ENCODE measurements around the gene CAPN1. TPM values are rescaled to one million over a fixed set of nuclear protein-coding genes. Genes with fewer than 3 reads are reported as not detected.
"Not testable (repeated sequence)": the region's sequence is repeated elsewhere in the genome, so short reads cannot be mapped to it uniquely, and the experiment has no call there.

Gene CAPN1
- polyA plus RNA-seq, 1 donor = 106 TPM

- DNase-seq; H3K36me3 ChIP-seq (ENCODE audit: control insufficient read depth, insufficient read depth, low read length); H3K4me3 ChIP-seq (ENCODE audit: low read length); H3K4me1 ChIP-seq (ENCODE audit: control insufficient read depth, insufficient read depth, low read length); H3K27me3 ChIP-seq (ENCODE audit: control insufficient read depth, insufficient read depth, low read length); H3K27ac ChIP-seq (ENCODE audit: low read length); H3K9me3 ChIP-seq (ENCODE audit: control insufficient read depth, low read depth, low read length): not testable (repeated sequence)
- no CpG with 5 or more reads among the region's 6 CpGs for WGBS (ENCODE audit: insufficient coverage, low lambda C conversion rate)
These were observed 56.6 kb downstream of the CAPN1 start for GRCh38 chr11:65238302-65238701.

- DNase-seq = no peak
- H3K4me1 ChIP-seq (ENCODE audit: control insufficient read depth, insufficient read depth, low read length) = peaks cover 3% of the 10 kb centered on the region
- no peaks in the 10 kb centered on the region for H3K9me3 ChIP-seq (ENCODE audit: control insufficient read depth, low read depth, low read length)
- H3K27me3 ChIP-seq (ENCODE audit: control insufficient read depth, insufficient read depth, low read length) = no peaks in the 10 kb centered on the region
- H3K27ac ChIP-seq (ENCODE audit: low read length) = no peak overlapping the region
- no peaks in the 10 kb centered on the region for H3K36me3 ChIP-seq (ENCODE audit: control insufficient read depth, insufficient read depth, low read length)
- 0% methylated on average over 1 of the region's 5 CpGs for WGBS (ENCODE audit: insufficient coverage, low lambda C conversion rate)
- no peak overlapping the region for H3K4me3 ChIP-seq (ENCODE audit: low read length)
These were observed 59.4 kb downstream of the CAPN1 start for GRCh38 chr11:65241134-65241533.

- H3K9me3 ChIP-seq (ENCODE audit: control insufficient read depth, low read depth, low read length) = no peaks in the 10 kb centered on the region
- DNase-seq = no peak
These were observed 60.0 kb downstream of the CAPN1 start for GRCh38 chr11:65241692-65242091.

GRCh38 chr11:65242389-65242788 is 60.7 kb downstream of the CAPN1 start:
- H3K4me1 ChIP-seq (ENCODE audit: control insufficient read depth, insufficient read depth, low read length) = peaks cover 7% of the 10 kb centered on the region
- H3K27ac ChIP-seq (ENCODE audit: low read length) = no peak overlapping the region
- no peaks in the 10 kb centered on the region for H3K36me3 ChIP-seq (ENCODE audit: control insufficient read depth, insufficient read depth, low read length)
- no peak for DNase-seq
- no peak overlapping the region for H3K4me3 ChIP-seq (ENCODE audit: low read length)
- H3K27me3 ChIP-seq (ENCODE audit: control insufficient read depth, insufficient read depth, low read length) = no peaks in the 10 kb centered on the region
- 60% methylated on average over 1 of the region's 6 CpGs for WGBS (ENCODE audit: insufficient coverage, low lambda C conversion rate)
- H3K9me3 ChIP-seq (ENCODE audit: control insufficient read depth, low read depth, low read length) = no peaks in the 10 kb centered on the region

More at GRCh38 chr11:65241692-65242091, 60.0 kb downstream of the CAPN1 start:
- Histone ChIP-seq H3K36me3 (ENCODE audit: control insufficient read depth, insufficient read depth, low read length) (no peaks in the 10 kb centered on the region), H3K27me3 (ENCODE audit: control insufficient read depth, insufficient read depth, low read length) (no peaks in the 10 kb centered on the region), H3K27ac (ENCODE audit: low read length) (no peak overlapping the region), H3K4me3 (ENCODE audit: low read length) (no peak overlapping the region), H3K4me1 (ENCODE audit: control insufficient read depth, insufficient read depth, low read length) (peaks cover 7% of the 10 kb centered on the region)

- no peak for DNase-seq
- Histone ChIP-seq H3K4me3 (ENCODE audit: low read length) (no peak overlapping the region), H3K9me3 (ENCODE audit: control insufficient read depth, low read depth, low read length) (no peaks in the 10 kb centered on the region), H3K4me1 (ENCODE audit: control insufficient read depth, insufficient read depth, low read length) (peaks cover 7% of the 10 kb centered on the region), H3K27ac (ENCODE audit: low read length) (no peak overlapping the region), H3K27me3 (ENCODE audit: control insufficient read depth, insufficient read depth, low read length) (no peaks in the 10 kb centered on the region), H3K36me3 (ENCODE audit: control insufficient read depth, insufficient read depth, low read length) (no peaks in the 10 kb centered on the region)
- no CpG with 5 or more reads among the region's 4 CpGs for WGBS (ENCODE audit: insufficient coverage, low lambda C conversion rate)
These were observed 62.1 kb downstream of the CAPN1 start for GRCh38 chr11:65243797-65244196.

GRCh38 chr11:65245046-65245445 is 63.3 kb downstream of the CAPN1 start:
- no CpG with 5 or more reads among the region's 8 CpGs for WGBS (ENCODE audit: insufficient coverage, low lambda C conversion rate)

GRCh38 chr11:65246506-65246905 is 64.8 kb downstream of the CAPN1 start:
- H3K27ac ChIP-seq (ENCODE audit: low read length) = no peak overlapping the region

More at GRCh38 chr11:65245046-65245445, 63.3 kb downstream of the CAPN1 start:
- not testable (repeated sequence) for H3K9me3 ChIP-seq (ENCODE audit: control insufficient read depth, low read depth, low read length); H3K4me3 ChIP-seq (ENCODE audit: low read length); H3K27ac ChIP-seq (ENCODE audit: low read length); H3K36me3 ChIP-seq (ENCODE audit: control insufficient read depth, insufficient read depth, low read length); H3K27me3 ChIP-seq (ENCODE audit: control insufficient read depth, insufficient read depth, low read length); H3K4me1 ChIP-seq (ENCODE audit: control insufficient read depth, insufficient read depth, low read length)
- peak in 1 of 2 donors; percentile 43 for DNase-seq

GRCh38 chr11:65248184-65248710 is 66.5 kb downstream of the CAPN1 start:
- not testable (repeated sequence) for H3K36me3 ChIP-seq (ENCODE audit: control insufficient read depth, insufficient read depth, low read length); H3K4me1 ChIP-seq (ENCODE audit: control insufficient read depth, insufficient read depth, low read length); H3K27ac ChIP-seq (ENCODE audit: low read length); H3K4me3 ChIP-seq (ENCODE audit: low read length); H3K9me3 ChIP-seq (ENCODE audit: control insufficient read depth, low read depth, low read length); DNase-seq; H3K27me3 ChIP-seq (ENCODE audit: control insufficient read depth, insufficient read depth, low read length)
- WGBS (ENCODE audit: insufficient coverage, low lambda C conversion rate) = 83% methylated on average over 1 of the region's 9 CpGs

More at GRCh38 chr11:65246506-65246905, 64.8 kb downstream of the CAPN1 start:
- H3K27me3 ChIP-seq (ENCODE audit: control insufficient read depth, insufficient read depth, low read length) = no peaks in the 10 kb centered on the region
- no CpG with 5 or more reads among the region's 5 CpGs for WGBS (ENCODE audit: insufficient coverage, low lambda C conversion rate)
- DNase-seq = peak; percentile 18 to 49
- peaks cover 7% of the 10 kb centered on the region for H3K4me1 ChIP-seq (ENCODE audit: control insufficient read depth, insufficient read depth, low read length)
- H3K4me3 ChIP-seq (ENCODE audit: low read length) = no peak overlapping the region
- H3K36me3 ChIP-seq (ENCODE audit: control insufficient read depth, insufficient read depth, low read length) = no peaks in the 10 kb centered on the region
- no peaks in the 10 kb centered on the region for H3K9me3 ChIP-seq (ENCODE audit: control insufficient read depth, low read depth, low read length)

- Histone ChIP-seq H3K4me1 (ENCODE audit: control insufficient read depth, insufficient read depth, low read length) (peaks cover 2% of the 10 kb centered on the region), H3K36me3 (ENCODE audit: control insufficient read depth, insufficient read depth, low read length) (no peaks in the 10 kb centered on the region), H3K27me3 (ENCODE audit: control insufficient read depth, insufficient read depth, low read length) (no peaks in the 10 kb centered on the region), H3K9me3 (ENCODE audit: control insufficient read depth, low read depth, low read length) (no peaks in the 10 kb centered on the region), H3K4me3 (ENCODE audit: low read length) (no peak overlapping the region), H3K27ac (ENCODE audit: low read length) (no peak overlapping the region)
- WGBS (ENCODE audit: insufficient coverage, low lambda C conversion rate) = no CpG with 5 or more reads among the region's 9 CpGs
- no peak for DNase-seq
These were observed 69.7 kb downstream of the CAPN1 start for GRCh38 chr11:65251476-65251875.

- Histone ChIP-seq H3K27ac (ENCODE audit: low read length) (no peak overlapping the region), H3K9me3 (ENCODE audit: control insufficient read depth, low read depth, low read length) (no peaks in the 10 kb centered on the region), H3K4me3 (ENCODE audit: low read length) (no peak overlapping the region), H3K27me3 (ENCODE audit: control insufficient read depth, insufficient read depth, low read length) (no peaks in the 10 kb centered on the region), H3K36me3 (ENCODE audit: control insufficient read depth, insufficient read depth, low read length) (no peaks in the 10 kb centered on the region), H3K4me1 (ENCODE audit: control insufficient read depth, insufficient read depth, low read length) (no peaks in the 10 kb centered on the region)
- no CpG with 5 or more reads among the region's 6 CpGs for WGBS (ENCODE audit: insufficient coverage, low lambda C conversion rate)
- DNase-seq = no peak
These were observed 73.0 kb downstream of the CAPN1 start for GRCh38 chr11:65254724-65255123.

GRCh38 chr11:65258988-65259387 is 77.3 kb downstream of the CAPN1 start:
- DNase-seq = no peak
- Histone ChIP-seq H3K36me3 (ENCODE audit: control insufficient read depth, insufficient read depth, low read length) (no peaks in the 10 kb centered on the region), H3K27ac (ENCODE audit: low read length) (no peak overlapping the region), H3K4me1 (ENCODE audit: control insufficient read depth, insufficient read depth, low read length) (peaks cover 10% of the 10 kb centered on the region), H3K9me3 (ENCODE audit: control insufficient read depth, low read depth, low read length) (no peaks in the 10 kb centered on the region), H3K27me3 (ENCODE audit: control insufficient read depth, insufficient read depth, low read length) (no peaks in the 10 kb centered on the region), H3K4me3 (ENCODE audit: low read length) (no peak overlapping the region)
- 86% methylated on average over 5 of the region's 5 CpGs for WGBS (ENCODE audit: insufficient coverage, low lambda C conversion rate)

Measured in large intestine (tissue), 3 donors.